GM10847 (cell line): ENCODE measurements around the gene BPIFB6.

Experiments used
- POLR2A ChIP-seq: IDR thresholded peaks from 2 replicates; pipeline ENCODE4 v1.6.1; 2011; ENCODE audit not compliant: insufficient read length; ENCODE audit errors: extremely low read depth

BPIFB6 gene

DNA sequence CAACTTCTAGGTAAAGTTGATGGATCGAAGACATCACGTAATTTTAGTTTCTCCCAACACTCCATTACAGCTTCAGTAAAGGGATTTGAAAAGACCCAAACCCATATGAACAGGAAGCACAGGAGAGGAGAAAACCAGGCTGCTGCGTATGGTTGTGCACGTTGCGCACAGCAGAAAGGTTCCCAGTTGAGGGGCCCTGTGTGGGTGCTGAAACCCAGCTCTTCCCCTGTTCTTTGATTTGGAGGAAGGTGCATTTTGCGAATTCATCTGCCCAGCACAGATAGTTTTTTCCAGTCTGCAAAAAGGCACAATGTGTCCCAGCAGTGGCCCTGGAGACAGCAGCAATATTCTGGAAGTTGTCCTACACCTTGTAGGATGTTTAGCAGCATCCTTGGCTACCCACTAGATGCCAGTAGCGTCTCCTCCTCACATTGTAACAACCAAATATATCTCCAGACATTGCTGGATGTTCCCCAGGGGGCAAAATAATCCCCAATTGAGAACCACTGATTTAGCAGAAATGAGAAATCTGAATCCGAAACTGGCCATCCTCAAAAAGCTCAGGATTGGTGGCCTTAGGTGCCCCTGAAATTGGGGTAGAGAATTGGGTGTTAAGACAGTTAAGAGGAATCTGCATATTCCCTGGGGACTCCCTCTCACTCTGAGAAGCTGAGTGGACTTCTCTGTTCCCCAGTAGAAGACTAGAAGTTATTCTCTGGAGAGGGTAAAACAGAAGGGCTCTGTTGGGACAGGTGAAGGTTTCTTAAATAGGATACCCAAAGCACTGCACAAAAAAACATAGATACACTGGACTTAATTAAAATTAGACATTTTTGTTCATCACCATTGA lies 39.4 kb upstream of the BPIFB6 start:
- TF ChIP-seq POLR2A: no peak

DNA sequence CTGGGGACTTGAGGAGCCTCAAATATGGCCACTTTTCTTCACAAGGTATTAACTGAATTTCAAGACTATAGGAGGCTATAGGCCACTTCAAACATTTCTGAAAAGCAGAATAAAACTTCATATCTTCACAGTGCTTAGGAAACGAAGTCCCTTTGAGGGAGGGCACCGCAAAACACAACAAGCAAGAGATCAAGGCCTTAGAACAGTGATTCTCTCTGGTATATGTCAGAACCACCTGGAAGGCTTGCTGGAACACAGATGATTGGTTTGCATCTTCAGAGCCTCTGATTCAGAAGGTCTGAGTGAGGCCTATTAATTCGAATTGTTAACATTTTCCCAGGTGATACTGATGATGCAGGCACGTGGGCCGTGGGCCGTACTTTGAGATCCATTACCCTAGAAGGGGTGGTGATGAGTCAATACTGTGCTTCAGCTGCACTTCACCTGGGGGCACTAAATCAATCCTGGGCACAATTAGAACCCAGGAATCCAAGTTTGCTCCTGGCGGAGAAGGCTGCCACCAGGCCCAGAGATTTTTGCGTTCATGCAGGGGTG lies 37.9 kb upstream of the BPIFB6 start:
- TF ChIP-seq POLR2A: no peak

- no peak for TF ChIP-seq POLR2A
These were observed 35.6 kb upstream of the BPIFB6 start for GRCh38 chr20:32995802-32996201.

DNA sequence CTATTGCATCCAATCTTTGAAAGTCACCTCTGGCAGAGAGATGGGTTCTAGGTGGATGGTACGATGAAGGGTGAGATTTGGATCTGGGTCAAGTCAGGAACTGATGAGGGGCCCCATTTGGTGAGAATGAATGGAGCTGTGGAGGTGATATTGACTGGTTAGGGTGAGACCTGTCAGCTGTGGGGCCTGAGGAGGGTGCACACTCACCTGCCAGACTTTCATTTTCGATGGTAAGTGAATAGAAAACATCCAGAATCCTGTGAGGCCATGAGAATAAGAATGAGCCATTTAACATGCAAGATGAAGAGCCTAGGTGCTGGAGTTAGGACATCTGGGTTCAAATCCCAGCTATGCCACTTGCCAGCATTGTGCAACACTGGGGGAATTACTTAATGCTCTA lies 34.0 kb upstream of the BPIFB6 start:
- no peak for TF ChIP-seq POLR2A

DNA sequence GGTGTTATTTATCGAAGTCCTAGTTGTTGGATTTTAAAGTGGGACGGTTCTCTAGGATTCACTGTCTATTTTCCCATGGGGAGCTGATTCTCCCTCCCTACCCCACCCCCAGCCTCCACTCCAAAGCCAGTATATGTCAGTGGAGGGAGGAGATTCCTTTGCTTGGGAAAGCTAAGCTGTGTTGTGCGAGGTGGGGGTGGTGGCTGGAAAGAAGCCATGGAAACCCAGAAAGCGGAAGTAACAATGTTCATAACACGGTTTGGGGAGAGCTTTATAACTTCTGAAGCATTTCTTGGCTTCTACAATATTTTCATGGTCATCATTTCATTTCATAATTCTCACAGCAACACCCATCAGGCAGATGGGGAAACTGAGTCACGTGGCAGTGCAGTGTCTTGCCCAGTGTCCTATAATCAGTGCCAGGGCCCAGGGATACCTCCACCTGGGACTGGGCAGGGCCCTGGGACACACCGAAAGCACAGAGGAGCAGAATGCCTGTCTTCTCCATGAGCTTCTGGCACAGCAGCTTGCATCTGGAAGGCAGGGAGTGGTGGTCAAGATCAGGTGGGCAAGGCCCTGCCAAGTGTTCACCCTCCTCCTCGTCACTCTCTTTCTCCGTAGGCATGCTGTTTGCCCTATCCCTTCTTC lies 31.7 kb upstream of the BPIFB6 start:
- no peak for TF ChIP-seq POLR2A

DNA sequence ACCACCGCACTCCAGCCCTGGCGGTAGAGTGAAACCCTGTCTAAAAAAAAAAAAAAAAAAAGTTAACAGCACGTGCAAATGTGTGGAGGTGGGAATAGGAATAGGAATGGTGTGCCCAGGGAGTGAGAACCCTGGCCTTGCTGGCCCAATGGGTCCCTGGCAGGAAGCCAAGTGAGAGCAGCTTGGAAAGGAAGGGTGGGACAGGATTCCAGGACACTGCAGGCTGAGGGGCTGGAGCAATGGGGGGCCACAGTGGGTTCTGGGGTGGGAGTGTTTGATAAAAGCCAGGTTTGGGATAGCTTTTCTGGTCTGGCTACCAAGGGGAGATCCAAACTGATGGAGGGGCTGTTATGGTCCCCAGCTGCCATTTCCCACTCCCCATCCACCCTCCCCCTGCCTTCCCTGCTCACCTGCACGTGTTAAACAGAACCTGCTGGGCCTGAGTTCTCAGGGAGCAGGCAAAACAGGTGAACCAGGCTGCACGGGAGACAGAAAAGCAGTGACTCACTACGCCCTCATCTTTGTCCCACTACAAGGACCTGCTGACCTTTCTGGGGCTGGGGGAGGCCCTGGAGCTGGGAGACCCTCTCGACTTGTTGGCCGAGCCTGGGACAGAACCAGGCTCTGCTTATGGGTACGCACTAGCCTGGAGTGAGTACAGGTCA lies 30.5 kb upstream of the BPIFB6 start:
- TF ChIP-seq POLR2A: no peak

GRCh38 chr20:33002087-33002808 lies 29.2 kb upstream of the BPIFB6 start:
- no peak for TF ChIP-seq POLR2A

DNA sequence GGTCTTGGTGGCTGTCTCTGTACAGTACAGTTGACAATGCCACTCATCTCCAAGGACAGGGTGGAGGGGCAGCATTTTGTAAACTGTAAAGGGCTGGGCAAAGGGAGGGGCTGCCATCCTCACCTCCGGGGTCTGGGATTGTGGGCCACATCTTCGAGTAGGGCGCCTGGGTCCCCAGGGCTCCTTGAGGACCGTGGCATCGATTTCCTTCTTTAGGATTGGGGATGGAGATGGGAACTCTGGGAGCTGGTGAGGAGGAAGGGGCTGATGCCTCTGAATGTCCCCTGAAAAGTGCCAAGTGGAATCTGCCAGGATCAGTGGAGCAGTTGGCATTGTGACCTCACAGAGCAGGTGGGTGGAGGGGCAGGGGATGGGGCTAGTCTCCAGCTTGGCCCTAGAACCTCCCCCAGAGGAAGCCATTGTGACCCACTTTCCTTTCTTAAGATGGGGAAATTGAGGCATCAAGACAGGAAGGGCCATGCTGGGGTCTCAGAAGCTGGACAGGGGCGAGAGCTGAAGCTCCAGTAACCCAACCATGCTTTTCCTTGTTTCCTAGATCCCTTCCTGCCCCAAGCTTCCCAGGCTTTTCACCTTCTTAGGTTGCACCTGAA lies 27.2 kb upstream of the BPIFB6 start, which contains the start of gene SUN5:
Gene SUN5, minus strand, starts transcription at position 293 of the 611 bp plus-strand sequence. Its CDS starts 93 bp downstream, at position 200.
- TF ChIP-seq POLR2A: no peak

GRCh38 chr20:33005132-33005566 lies 26.3 kb upstream of the BPIFB6 start:
- TF ChIP-seq POLR2A: no peak

DNA sequence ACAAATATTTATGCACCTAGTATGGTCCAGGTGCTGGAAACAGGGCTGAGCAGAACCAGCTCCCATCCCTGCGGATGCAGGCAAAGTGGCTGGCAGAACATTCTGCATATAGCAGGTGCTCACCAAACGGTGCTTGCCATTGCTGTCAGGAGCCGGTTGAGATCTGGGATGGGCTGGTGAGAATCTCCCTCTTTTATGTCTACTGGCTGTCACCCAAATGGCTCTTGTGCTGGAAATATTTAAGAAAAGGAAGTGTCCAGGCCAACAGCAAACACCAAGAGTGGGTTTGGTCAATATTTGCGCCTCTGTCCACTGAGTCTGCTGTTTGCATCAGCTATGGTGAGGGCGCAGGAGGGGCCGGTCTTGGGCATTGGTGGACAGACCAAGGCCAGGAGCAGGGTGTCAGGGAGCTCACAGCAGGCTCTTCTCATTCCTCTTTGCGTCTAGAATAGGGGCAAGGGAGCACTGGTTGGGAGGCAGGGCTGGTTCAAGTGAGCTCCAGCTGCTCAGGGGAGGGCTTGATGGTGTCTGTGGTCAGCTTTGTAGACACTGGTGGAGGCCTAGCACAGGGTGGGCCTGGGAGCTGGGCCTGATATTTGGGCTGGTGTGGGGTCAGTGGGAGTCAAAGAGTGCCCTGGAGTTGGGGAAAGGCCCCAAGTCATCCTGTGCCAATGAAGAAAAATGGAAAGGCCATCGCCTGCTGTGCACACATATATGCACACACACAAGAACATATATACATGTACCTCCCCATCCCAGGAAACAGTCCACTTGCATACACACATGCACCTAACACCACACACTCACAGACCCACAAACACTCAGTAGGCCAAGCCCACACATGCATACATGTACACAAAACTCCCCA lies 25.3 kb upstream of the BPIFB6 start:
- TF ChIP-seq POLR2A: no peak

DNA sequence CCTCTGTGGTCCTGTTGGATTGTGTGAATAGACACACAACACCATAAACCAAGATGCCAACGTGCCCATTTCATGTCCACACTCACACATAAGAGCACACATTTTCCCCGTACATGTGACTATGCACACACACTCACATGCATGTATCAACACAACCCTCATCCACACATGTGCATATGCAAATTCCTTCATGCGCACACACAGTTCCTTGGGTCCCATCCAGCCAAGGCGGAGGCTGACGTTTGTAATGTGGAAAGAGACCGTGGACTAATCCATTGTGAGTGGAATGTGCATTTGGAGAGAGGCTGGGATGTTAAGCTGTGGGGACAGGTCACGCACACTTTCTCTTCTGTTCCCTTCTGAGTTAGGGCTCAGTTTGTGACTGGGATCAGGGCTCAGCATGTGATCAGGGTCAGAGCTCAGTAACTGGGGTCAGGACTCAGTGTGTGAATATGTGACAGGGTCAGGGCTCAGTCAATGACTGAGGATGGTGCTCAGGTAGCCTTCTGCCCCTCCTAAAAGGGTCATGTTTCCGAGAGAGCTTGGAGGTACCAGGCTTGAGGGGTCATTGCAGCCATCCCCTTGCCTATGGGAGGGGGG lies 24.6 kb upstream of the BPIFB6 start:
- TF ChIP-seq POLR2A: no peak

DNA sequence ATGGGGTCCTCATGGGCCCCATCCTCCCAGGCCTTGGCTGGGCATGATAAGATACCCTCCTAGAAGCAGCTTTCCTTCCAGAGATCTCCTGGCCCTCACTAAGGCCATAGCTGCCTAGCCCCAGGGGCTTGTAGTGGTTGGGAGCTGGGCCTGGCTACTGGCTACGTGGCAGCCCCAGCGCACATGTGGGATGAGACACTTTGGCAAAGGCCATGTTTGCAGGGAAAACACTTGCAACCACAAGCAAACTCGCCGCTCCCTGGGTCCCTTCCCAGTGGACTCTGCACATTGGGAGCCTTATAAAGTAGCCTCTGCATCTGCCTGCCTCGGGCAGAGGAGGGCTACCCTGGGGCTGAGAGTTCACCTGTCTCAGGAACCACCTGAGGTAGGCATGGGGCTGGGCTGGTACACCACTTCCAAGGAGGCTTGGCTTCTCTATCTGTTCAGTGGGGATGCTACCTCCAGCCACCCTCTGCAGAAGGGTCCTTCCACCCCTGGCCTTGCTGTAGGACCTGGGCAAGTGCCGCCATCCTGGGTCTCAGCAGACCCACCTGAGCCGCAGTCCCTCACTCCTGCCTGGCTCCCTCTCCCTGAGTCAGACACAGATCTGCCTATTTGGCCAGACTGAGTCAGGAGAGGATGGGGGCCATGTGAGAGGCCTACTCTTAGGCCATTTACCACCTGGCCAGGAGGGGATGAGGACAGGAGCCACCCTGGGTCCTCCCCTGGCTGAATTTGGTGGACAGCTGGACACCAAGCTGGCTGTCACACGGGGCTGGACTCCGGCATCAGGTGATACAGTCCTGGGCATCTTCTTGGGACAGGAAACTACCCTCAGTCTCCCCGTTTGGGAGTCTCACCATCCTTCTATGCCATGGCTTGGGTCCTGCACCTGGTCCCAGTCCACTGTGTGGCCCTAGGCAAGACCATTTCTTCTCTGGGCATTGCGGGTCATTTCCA lies 23.8 kb upstream of the BPIFB6 start, which contains the start of gene BPIFB2:
Gene BPIFB2, plus strand, starts transcription at position 329 of the 960 bp plus-strand sequence. CDS start 871 bp downstream, outside the sequence.
- TF ChIP-seq POLR2A: no peak
